GM18873 (cell line): ENCODE data around the gene PTGR1.
"Not testable (repeated sequence)": the region's sequence is repeated elsewhere in the genome, so short reads cannot be mapped to it uniquely, and the experiment has no call there.

ENCODE experiments used
- ATAC-seq: cut with Tn5 transposase; IDR thresholded peaks from one replicate; pipeline ENCODE4 v1.9.1; 2021; ENCODE audit warnings: mild to moderate bottlenecking, moderate library complexity, moderate number of reproducible peaks; ENCODE audit not compliant: unreplicated experiment, low FRiP score

PTGR1 gene

DNA sequence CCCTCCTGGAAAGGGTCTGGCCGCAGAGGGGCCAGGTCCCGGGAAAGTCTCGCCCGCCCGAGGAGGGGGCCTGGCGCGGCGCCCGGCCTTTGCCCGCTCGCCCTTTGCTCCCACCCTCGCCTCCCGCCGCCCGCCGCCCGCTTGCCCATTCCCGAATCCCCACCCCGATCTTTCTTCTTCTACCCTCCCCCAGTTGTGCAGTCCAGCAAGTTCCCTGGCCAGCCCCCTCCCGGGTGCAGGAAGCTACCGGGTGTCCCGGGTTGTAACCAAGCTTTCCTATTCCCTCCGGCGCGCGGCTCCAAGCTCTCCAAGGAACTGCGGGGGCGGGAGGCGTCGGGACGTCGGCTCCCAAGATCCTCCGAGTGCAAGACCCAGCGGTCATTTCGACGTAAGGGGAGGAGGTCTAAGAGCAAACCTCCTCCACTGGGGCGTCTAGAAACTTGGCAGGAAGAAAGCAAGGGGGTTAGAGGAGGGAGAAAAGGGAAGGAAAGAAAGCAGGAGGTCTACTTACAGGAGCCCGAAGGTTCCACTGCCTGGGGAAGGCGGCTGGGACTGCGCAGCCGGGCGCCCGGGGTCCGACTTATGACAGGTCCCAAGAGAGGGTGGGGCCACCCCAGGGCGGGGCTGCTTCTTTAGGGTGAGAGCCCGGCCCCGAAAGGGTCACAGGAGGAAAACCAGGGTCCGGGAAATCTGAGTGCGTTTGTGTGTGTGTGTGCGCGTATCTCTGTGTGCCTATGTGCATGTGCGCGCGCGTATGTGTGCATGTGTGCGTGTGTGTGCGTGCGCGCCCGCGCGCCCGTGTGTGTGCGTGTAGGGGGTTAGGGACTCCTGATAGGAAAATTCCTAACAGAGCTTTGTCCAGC is at the start of gene PTGR1:
PTGR1 (minus strand) TSS at position 556 of the 863 bp plus-strand sequence. CDS start 2,225 bp downstream, outside the sequence.
- no peak for ATAC-seq

DNA sequence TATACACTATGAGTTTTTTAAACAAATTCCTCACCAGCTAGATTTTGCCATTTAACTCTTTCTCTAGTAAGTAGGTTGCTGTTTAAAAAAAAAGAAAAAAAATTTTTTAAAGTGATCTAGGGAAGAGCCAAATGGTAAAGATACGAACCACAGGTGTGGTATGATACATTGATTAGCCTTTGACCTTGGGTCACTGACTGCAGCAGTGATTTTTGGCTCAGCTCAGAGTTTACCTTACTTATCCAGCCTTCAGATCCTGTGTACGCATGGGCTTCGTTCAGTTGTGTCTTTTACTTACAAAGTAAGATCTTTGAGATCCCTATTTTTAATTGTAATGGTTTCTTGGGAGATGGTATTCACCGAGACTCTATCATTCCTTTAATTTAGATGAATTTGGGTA is 49.6 kb upstream of the PTGR1 start:
- ATAC-seq: no peak

- ATAC-seq: no peak
Observed at GRCh38 chr9:111648066-111648465, 48.6 kb upstream of the PTGR1 start.

GRCh38 chr9:111646417-111646816 is 47.0 kb upstream of the PTGR1 start:
- no peak for ATAC-seq

GRCh38 chr9:111645806-111646205 is 46.4 kb upstream of the PTGR1 start:
- no peak for ATAC-seq

DNA sequence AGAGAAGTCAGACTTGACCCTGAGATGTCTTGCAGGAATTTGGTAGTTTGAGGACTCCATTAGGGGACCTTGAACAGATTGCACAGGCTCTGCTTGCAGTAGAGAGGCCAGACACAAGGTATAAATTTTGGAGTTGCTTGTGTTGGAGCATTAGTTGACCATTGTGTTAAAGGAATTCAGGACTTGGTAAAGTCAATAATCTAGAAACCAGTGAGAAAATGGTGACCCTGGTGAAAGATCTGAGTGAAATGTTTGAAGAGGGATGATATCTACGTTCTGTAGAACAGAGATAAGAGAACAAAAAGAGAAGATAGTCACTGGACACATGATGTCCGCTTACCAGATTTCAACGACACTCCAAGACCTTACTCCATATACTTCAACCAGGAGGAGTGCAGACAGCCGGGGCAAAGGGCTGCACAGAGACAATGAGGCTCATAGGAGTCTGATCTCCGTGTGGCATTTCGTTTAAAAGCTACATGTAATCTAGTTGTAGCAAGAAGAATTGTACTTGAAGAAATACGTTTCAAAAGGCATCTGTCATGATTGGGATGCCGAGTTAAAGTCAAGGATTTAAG is 44.8 kb upstream of the PTGR1 start:
- no peak for ATAC-seq

GRCh38 chr9:111637421-111637950 is 38.0 kb upstream of the PTGR1 start:
- no peak for ATAC-seq

DNA sequence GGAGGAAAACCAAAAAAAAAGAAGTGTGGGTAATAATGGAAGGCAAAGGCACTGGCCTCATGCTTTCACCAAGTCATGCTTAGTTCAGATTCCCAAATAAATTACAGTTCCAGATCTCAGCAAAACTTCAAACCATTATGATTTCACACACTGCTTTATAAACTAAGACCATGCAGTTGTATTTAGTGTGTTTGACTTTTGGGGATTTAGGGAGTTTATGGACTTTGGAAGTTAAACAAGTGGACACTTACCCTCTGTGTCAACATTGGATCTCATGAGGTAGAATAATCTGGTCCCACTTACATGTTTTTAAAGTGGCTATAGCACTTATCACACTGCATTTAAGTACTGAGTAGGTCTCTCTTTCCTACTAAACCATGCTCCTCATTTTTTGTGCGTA is 35.4 kb upstream of the PTGR1 start:
- ATAC-seq: no peak

GRCh38 chr9:111633389-111633736 is 33.9 kb upstream of the PTGR1 start:
- no peak for ATAC-seq

- no peak for ATAC-seq
Observed at GRCh38 chr9:111632695-111633388, 33.4 kb upstream of the PTGR1 start.

DNA sequence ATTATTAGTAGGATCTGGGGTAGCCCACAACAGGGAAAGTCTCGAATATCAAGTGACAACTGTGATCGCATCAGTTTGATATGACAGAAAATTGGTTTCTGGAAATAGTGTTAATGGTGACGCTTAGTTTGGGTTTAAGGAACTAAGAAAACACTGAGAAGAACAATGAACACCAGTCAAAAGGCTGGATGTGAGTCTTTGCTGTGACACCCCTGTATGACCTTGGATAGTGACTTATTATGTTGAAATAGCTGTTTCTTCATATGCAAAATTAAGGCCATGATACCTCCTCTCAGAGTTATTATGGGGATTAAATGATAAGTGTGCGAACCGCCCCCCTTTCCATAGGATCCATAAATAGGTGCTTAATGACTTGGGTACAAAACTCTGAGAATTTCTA is 32.6 kb upstream of the PTGR1 start:
- no peak for ATAC-seq

DNA sequence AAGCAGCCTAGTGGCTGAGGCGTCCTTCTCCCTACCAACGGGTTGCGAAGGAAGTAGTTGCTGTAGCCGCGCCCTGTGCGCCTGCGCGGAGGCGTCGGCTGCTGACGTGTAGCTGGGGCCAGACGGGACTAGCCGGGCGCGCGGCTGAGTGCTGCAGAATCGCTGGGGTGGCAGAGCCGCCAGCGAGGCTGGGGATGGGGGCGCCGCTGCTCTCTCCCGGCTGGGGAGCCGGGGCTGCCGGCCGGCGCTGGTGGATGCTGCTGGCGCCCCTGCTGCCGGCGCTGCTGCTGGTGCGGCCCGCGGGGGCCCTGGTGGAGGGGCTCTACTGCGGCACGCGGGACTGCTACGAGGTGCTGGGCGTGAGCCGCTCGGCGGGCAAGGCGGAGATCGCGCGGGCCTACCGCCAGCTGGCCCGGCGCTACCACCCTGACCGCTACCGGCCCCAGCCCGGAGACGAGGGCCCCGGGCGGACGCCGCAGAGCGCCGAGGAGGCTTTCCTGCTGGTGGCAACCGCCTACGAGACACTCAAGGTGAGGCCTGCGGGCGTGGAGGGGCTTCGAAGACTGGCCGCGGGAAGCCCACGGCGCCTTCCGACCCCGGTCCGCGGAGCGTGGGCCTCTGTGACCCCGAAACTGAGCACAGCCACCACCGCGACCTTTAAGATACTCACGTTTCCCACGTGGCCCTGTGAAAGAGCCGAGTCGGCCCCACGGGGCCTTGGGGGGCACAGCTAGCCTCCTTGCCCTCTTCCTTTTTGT is 31.9 kb upstream of the PTGR1 start, which contains the start of gene DNAJC25:
DNAJC25 (plus strand) TSS at position 121 of the 758 bp plus-strand sequence; CDS start at position 195, 74 bp downstream.
- ATAC-seq: peak; percentile 96

DNA sequence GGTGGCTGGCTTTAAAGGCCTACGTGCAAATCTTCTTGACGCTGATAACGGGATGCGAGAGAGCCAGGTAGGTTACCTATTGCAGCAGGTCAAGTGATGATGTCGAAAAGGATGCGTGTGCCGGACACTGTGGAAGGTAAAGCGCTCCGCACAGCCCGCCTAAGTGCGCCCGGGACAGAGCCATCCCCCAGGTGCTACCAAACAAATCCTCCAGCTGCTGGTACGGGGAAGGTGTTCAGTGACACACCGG is 31.4 kb upstream of the PTGR1 start:
- ATAC-seq: no peak

GRCh38 chr9:111630182-111630963 is 30.9 kb upstream of the PTGR1 start:
- ATAC-seq: no peak

DNA sequence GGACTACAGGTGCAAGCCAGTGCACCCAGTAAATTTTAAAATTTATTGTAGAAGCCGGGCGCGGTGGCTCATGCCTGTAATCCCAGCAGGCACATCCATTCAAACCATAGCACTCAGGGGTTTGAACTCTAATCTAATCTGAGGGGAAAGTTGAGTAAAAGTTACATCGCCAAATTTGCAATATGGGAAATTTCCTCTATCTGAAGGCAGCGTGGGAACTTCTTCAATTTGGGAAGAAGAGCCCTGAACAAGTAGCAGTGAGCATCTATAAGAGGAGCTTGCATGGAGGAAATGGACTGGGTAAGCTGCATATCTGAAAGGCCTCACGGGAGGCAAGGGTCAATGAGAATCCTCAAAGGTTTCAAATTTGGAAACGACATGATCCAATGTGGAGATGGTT is 29.0 kb upstream of the PTGR1 start:
- no peak for ATAC-seq

GRCh38 chr9:111627260-111627963 is 28.0 kb upstream of the PTGR1 start:
- no peak for ATAC-seq

DNA sequence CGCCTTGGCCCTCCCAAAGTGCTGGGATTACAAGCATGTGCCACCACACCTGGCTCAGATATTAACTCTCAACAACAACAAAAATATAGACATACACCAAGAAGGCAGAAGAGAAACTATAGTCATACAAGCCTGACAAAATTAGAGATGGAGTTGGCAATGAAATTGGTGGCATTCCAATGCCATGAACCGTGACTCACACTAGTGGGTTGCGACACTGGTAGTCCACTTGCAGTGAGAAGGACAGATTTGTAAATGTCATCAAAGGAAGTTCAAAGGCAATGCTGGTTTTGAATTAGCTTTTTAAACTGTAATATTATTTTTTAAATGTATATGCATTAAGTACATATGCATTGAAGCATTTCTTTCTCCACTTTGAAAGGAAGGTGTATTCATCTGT is 23.2 kb upstream of the PTGR1 start:
- ATAC-seq: no peak

DNA sequence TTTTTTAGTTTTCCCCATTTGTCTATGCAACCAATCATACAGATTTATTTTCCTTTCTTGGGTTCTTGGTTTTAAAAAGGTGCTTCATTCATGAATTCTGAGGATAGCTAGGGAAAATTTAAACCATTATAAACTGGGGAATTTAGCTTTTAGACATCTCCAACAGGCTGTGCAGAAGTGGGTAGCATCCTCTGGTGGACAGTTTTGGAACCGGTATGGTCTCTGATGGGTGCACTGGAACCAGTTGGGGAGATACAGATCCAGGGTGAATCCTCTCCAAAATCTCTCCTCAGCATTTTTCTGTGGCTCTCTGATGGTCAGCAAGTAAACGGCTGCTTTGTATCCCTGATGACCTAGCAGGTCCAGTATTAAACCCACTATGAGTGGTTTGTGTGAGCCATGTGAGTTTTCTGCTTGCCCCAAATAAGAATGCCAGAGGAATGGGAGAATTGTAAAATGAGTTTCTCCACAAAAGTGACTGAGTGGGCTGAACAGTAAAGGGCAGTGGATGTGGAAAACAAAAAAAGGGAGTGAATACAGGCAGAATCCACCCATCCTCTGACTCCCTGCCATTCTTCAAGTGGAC is 22.5 kb upstream of the PTGR1 start:
- ATAC-seq: no peak

DNA sequence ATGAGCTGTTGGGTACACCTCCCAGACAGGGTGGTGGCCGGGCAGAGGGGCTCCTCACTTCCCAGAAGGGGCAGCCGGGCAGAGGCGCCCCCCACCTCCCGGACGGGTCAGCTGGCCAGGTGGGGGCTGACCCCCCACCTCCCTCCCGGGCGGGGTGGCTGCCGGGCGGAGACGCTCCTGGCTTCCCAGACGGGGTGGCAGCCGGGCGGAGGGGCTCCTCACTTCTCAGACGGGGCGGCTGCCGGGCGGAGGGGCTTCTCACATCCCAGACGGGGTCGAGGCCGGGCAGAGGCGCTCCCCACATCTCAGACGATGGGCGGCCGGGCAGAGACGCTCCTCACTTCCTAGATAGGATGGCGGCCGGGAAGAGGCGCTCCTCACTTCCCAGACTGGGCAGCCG is 17.9 kb upstream of the PTGR1 start:
- ATAC-seq: not testable (repeated sequence)
